ENCODE data around the gene KCTD2.
A peak's percentile ranks its signal among the peaks of the same experiment; 100 is the strongest.

KCTD2 gene

DNA sequence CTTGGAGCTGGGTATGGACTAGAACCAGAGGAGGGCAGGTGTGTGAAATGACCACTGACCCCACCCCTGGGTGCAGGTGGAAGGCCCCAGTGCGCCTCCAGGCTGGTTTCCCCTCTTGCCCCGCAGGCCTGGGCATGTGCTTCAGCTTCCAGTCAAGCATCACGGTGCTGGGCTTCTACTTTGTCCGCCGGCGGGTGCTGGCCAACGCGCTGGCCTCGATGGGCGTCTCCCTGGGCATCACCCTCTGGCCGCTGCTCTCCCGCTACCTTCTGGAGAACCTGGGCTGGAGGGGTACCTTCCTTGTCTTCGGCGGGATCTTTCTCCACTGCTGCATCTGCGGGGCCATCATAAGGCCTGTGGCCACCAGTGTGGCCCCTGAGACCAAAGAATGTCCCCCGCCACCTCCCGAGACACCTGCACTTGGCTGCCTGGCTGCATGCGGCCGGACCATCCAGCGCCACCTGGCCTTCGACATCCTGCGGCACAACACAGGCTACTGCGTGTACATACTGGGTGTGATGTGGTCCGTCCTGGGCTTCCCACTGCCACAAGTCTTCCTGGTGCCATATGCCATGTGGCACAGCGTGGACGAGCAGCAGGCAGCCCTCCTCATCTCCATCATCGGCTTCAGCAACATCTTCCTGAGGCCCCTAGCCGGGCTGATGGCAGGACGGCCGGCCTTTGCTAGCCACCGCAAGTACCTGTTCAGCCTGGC is 53.0 kb downstream of the KCTD2 start:
- DNase-seq (ENCODE audit: low read depth): no peak

DNA sequence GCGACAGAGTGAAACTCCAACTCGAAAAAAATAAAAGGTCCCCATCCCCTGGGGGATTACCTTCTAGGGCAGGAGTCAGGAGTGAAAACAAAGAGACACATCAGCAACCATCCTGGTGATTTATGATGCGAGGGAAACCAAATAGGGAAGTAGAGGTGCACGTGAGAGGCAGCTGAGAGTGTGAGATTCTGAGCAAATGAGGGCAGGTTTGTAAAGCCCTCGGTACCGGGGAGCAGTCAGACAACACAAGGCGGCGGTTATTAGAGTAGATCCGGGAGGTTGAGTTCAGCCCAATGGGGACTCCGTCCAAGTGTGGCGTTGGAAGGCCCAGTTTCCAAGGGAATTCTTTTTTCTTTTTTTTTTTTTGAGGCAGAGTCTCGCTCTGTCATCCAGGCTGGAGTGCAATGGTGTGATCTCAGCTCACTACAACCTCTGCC is 55.4 kb downstream of the KCTD2 start:
- no peak for DNase-seq (ENCODE audit: low read depth)

- no peak for DNase-seq (ENCODE audit: low read depth)
These were observed 56.9 kb downstream of the KCTD2 start for GRCh38 chr17:75103601-75104554.

- no peak for DNase-seq (ENCODE audit: low read depth)
These were observed 58.4 kb downstream of the KCTD2 start for GRCh38 chr17:75105126-75106080.

- DNase-seq (ENCODE audit: low read depth): no peak
These were observed 61.2 kb downstream of the KCTD2 start for GRCh38 chr17:75108193-75108592.

DNA sequence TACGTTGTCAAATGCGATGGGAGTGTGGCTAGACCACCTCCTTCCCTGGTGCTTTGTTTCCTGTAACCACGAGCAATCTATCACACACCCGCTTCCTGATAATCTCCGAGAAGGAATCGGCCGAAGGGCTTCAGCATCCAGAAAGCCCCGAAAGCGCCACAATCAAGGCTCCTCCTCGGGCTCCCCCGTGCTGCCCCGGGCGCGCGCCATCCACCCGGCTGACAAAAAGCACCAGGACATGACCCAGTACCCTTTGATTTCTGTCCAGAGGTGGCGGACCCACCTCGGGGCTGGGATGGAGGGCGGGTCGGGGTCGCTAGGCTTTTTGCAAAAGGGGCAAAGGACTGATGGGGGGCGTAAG is 62.0 kb downstream of the KCTD2 start:
- no peak for DNase-seq (ENCODE audit: low read depth)

- DNase-seq (ENCODE audit: low read depth): peak; percentile 87
These were observed 62.6 kb downstream of the KCTD2 start, which contains the start of gene ARMC7 for GRCh38 chr17:75109407-75110233. TSS of gene ARMC7 (plus strand) at chr17:75109969. CDS start at chr17:75110289, 320 bp downstream.

DNA sequence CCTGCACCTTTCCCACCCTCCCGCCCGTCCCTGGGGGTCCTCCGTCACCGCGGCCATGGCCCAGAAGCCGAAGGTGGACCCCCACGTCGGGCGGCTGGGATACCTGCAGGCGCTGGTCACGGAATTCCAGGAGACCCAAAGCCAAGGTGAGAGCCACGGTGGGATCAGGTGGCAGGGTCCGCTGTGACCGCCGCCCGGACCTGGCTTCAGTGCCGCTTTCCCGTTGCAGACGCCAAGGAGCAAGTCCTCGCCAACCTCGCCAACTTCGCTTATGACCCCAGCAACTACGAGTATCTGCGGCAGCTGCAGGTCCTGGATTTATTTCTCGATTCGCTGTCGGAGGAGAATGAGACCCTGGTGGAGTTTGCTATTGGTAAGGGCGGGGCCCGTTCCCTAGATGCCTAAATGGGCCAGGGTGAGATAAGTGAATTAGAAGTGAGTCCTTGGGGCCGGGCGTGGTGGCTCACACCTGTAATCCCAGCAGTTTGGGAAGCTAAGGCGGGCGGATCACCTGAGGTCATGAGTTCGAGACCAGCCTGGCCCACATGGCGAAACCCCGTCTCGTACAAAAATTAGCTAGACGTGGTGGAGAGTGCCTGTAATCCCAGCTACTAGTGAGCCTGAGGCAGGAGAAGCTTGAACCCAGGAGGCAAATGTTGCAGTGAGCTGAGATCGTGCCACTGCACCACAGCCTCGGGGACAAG is 63.4 kb downstream of the KCTD2 start:
- DNase-seq (ENCODE audit: low read depth): no peak

DNA sequence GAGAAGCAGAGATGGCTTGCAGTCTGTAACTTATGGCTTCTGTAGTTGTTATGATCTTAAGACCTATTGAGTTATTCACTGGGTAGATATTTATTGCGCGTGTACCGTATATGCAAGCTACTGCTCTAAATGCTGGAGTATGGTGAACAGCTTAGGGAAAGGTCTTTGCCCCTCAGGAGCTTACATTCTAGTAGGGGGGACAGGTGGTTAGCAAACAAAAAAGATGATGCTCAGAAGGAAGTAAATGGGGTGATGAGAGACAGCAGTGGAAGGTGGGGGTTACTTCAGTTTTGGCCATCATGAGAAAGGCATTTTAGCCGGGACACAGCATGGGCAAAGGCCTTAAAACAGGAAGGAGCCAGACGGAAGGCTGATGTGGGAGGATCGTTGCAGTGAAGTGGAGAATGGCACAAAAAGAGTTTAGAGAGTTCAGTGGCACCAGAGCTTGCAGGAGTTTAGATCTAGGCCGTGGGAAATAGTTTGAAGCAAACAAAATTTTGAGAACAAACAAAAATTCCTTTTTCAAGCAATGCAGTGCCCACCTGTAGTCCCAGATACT is 64.8 kb downstream of the KCTD2 start:
- DNase-seq (ENCODE audit: low read depth): no peak

GRCh38 chr17:75113798-75114551 is 67.0 kb downstream of the KCTD2 start:
- peak; percentile 78 for DNase-seq (ENCODE audit: low read depth)

- no peak for DNase-seq (ENCODE audit: low read depth)
These were observed 67.7 kb downstream of the KCTD2 start for GRCh38 chr17:75114552-75115314.
